DND-41 (cell line): ENCODE data around the gene CEP350.

ENCODE experiments used
- EZH2 ChIP-seq: IDR thresholded peaks from 3 replicates; pipeline ENCODE4 v1.6.1; 2012; ENCODE audit warnings: borderline replicate concordance, low read depth, mild to moderate bottlenecking, moderate library complexity, low read length, inconsistent platforms; ENCODE audit not compliant: severe bottlenecking
- TF ChIP-seq, protein P1 (sequence below): IDR thresholded peaks from 2 replicates; pipeline ENCODE4 v1.5.1; 2012; ENCODE audit warnings: borderline replicate concordance, low read length, moderate library complexity, mild to moderate bottlenecking; ENCODE audit not compliant: poor library complexity, severe bottlenecking; ENCODE audit errors: extremely low read depth

DNA sequence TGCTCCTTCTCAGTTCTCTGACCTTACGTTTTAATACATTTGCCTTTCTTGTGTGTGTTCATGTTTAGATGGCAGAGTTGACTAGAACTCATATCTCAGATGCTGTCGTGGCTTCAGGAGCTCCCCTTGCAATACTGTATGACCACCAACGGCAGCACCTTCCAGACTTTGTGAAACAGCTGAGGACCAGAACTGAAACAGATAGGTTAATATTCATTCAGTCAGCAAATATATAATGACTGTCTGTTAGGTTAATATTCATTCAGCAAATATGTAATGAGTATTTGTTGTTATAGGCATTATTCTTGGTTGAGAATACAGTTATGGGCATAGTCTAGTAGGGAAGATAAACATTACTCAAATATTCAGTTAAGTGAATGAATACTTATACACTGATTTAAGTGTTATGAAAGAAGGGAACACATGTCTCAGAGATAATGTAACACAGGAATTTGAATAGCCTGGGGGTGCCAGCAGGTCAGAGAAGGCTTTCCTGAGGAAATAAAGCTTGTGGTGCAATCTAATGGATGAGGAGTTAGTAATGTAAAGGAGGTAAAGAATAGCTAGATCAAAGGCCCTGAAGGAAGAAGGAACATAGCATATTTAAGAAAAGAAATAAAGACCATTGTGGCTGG is 88.5 kb downstream of the CEP350 start:
- TF ChIP-seq, protein P1, sequence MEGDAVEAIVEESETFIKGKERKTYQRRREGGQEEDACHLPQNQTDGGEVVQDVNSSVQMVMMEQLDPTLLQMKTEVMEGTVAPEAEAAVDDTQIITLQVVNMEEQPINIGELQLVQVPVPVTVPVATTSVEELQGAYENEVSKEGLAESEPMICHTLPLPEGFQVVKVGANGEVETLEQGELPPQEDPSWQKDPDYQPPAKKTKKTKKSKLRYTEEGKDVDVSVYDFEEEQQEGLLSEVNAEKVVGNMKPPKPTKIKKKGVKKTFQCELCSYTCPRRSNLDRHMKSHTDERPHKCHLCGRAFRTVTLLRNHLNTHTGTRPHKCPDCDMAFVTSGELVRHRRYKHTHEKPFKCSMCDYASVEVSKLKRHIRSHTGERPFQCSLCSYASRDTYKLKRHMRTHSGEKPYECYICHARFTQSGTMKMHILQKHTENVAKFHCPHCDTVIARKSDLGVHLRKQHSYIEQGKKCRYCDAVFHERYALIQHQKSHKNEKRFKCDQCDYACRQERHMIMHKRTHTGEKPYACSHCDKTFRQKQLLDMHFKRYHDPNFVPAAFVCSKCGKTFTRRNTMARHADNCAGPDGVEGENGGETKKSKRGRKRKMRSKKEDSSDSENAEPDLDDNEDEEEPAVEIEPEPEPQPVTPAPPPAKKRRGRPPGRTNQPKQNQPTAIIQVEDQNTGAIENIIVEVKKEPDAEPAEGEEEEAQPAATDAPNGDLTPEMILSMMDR, result no peak
- TF ChIP-seq EZH2, result no peak
